ENCODE data around the gene LRRC2.

LRRC2 gene

DNA sequence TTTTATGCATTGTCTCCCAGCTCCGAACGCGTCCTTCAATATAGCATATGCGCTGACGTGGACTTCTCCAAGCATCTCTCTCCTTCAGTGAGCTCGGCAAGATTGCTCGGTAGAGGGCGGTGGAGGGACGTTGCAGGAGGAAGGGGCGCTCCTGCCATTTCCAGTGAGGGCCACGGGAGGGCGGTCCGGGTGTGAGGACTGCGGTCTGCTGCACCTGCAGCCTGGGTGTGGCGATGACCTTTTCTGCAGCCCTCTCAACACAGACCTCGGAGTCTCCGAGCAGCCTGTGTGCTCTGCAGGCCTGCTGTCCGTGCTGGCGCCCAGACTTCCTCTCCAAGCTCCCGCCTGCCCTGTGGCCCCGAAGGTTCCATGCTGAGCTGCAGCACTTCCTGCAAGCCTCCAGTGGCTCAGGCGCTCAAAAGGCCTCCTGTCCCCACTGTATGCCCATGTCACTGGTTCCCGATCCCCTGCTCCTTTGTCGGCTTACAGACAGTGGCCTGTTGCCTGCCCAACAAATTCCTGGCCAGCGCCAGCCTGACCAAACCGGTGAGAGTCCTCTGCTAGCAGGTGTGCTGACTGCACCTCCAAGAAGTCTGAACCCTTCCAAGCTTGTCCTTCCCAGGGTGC lies 77.3 kb downstream of the LRRC2 start:
- DNase-seq (ENCODE audit: low read depth), result peak; percentile 81
- H3K4me3 ChIP-seq (ENCODE audit: low read length), result no peak overlapping the region
- TF ChIP-seq, protein P1, sequence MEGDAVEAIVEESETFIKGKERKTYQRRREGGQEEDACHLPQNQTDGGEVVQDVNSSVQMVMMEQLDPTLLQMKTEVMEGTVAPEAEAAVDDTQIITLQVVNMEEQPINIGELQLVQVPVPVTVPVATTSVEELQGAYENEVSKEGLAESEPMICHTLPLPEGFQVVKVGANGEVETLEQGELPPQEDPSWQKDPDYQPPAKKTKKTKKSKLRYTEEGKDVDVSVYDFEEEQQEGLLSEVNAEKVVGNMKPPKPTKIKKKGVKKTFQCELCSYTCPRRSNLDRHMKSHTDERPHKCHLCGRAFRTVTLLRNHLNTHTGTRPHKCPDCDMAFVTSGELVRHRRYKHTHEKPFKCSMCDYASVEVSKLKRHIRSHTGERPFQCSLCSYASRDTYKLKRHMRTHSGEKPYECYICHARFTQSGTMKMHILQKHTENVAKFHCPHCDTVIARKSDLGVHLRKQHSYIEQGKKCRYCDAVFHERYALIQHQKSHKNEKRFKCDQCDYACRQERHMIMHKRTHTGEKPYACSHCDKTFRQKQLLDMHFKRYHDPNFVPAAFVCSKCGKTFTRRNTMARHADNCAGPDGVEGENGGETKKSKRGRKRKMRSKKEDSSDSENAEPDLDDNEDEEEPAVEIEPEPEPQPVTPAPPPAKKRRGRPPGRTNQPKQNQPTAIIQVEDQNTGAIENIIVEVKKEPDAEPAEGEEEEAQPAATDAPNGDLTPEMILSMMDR (conservative IDR thresholded peaks at IDR 0.05; ENCODE audit: low read length), result peak; percentile 100

DNA sequence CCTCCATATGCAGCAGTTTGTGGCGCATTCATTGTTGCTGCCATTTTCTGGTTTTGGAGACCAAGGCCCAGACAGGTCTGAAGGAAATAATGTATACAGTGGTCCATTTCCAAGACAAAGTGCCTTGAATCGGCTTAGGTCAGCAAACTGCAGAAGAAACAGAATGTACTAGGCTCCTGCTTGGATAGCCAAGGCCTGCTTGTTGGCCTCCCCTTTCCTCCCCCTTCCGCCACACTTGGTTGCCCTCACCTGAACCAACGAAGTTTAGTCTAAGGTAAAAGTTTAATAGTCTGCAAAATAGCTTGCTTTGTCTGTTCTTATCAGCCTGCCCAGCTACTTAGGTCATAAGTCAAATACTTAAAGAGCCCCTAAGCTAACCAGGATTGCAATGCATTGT lies 80.3 kb downstream of the LRRC2 start:
- DNase-seq (ENCODE audit: low read depth), result no peak

DNA sequence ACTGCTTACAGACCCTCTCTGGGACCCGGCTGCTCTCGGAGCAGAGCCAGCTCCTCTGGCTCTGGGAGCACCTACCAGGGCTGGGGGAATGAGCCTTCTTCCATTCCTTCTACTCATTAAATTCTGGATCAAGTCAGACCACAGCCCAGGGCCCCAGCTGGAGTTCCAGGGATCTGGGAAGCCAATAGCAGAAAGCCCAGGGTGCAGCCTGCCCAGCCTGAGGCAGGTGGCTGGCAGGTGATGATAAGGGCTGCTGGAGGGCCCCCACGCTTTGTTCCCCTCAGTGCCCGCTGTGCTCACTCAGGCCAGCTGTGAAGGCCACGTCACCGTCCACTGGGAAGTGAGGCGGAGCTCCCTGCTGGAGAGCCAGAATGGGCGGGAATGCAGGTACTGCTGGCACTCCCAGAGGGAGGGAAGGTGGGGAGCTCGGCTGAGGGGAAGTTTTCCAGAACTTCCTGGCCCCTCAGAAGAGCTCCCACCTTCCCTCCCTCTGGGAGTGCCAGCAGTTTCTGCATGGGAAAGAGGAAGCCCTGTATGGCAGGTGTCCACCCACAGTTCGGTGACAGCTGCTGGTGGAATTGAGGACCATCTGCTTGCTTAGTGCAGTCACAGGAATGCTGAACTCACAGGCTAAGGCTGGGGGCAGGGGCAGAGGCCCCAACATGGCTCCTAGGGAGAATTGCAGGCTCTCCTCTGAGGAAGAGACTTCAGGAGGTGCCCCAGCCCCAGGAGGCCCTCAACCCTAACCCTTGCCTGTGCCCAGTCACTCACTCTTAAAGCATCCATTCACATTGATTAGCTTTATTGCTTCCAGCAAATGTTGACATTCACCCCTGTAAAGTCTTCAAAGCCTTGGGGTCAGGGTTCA lies 81.0 kb downstream of the LRRC2 start:
- DNase-seq (ENCODE audit: low read depth), result peak; percentile 21
- TF ChIP-seq, protein P1 (conservative IDR thresholded peaks at IDR 0.05; ENCODE audit: low read length), result no peak
- no peak overlapping the region for H3K4me3 ChIP-seq (ENCODE audit: low read length)

More for the DNA sequence above, 80.3 kb downstream of the LRRC2 start:
- no peak overlapping the region for H3K4me3 ChIP-seq (ENCODE audit: low read length)
- TF ChIP-seq, protein P1 (conservative IDR thresholded peaks at IDR 0.05; ENCODE audit: low read length), result no peak

DNA sequence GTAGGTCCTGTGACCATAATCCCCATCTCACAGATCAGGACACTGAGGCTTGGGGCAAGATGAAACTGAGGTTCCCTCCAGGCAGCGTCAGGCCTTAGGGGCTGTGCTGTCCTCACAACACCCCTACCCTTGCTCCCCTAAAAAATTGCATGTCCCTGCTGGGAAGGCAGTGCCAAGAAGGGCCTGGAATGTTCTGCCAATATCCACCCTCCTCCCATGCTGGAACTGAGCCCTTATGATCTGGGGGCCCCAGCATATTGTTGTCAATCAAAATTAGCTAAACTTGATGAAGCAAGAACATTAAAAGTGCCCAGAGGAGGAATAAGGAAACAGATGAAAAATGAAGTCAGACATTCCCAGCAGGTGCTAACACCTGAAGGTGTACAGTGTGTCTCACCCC lies 81.7 kb downstream of the LRRC2 start:
- no peak for DNase-seq (ENCODE audit: low read depth)
- TF ChIP-seq, protein P1 (conservative IDR thresholded peaks at IDR 0.05; ENCODE audit: low read length), result no peak
- H3K4me3 ChIP-seq (ENCODE audit: low read length), result no peak overlapping the region

DNA sequence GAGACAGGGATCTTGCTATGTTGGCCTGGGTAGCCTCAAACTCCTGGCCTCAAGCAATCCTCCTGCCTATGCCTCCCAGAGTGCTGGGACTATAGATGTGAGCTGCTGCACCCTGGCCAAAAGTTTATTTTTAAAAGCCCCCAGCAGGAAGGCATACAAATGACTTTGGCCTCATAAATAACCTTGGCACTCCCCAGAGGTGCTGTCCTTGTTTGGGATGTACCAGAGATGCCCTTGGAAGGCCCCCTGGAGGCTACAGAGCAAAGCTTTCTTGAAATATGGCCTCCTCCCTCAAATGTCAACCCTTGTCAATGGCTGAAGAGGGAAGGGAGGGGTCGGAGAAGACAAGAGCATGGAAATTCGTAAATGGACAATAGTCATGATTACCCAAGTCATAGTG lies 82.3 kb downstream of the LRRC2 start:
- H3K4me3 ChIP-seq (ENCODE audit: low read length), result no peak overlapping the region
- TF ChIP-seq, protein P1 (conservative IDR thresholded peaks at IDR 0.05; ENCODE audit: low read length), result no peak
- DNase-seq (ENCODE audit: low read depth), result no peak

DNA sequence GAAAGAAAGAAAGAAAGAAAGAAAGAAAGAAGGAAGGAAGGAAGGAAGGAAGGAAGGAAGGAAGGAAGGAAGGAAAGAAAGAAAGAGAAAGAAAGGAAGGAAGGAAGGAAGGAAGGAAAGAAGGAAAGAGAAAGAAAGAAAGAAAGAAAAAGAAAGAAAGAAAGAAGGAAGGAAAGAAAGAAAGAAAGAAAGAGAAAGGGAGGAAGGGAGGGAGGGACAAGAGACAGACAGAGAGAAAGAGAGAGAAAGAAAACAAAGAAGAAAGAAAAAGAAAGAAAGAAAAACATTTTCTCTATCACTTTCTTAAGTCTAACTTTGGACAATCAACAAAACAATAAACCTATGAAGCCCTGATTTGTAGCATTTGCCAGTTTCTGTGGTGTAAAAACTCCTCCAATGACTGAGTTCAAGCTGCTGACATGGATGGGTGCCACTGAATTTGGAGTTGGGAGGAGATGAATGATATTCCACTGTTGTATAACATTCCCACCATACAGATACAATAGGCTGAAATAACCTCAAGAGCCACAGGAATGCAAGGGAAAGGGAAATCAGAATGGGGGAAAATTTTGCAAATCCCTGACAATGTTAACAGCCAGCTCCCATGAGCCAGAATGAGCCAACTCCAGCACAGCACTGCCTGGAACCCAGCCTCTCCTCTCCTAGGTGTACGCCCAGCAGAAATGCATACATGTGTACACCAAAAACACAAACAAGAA lies 83.3 kb downstream of the LRRC2 start:
- DNase-seq (ENCODE audit: low read depth), result peak; percentile 97
- TF ChIP-seq, protein P1 (conservative IDR thresholded peaks at IDR 0.05; ENCODE audit: low read length), result no peak

More for the DNA sequence above, 83.3 kb downstream of the LRRC2 start:
- no peak overlapping the region for H3K4me3 ChIP-seq (ENCODE audit: low read length)
